Measurements from ENCODE around the gene GALNT2.

Gene GALNT2

DNA sequence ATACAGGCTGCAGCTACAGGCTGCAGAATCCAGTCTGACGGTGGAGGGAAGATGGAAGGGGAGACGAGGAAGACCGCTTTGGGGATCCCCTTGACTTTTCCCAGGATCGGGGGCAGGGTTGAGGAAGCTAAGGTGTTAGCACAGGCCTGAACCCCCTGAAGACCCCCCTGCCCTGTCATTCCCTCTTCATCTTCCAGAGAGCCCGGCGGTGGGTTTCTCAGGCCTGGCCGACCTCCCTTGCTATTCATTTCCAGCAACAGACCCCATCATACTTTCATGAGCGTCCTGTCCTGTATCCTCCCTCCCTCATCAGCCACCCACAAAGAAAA is 247.1 kb downstream of the GALNT2 start:
- no peak for DNase-seq

DNA sequence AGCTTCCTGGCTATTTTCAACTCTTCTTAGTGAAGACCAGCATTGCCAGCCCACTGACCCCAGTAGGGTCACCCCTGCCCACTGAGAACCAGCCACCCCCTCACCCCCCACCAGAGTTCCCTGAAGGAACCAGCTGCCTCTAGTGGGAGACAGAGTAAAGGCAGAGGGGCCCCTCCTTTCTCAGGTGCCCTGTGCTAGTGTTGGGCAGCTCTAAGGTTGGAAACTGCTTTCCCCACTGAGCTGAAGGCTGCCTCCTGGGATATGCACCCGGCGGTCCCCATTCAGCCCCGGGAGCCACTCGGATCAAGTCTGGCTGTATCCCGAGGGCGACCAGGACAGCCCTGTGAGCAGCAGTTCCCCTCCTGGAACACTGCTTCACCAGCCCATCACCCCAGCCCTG is 248.1 kb downstream of the GALNT2 start:
- DNase-seq, result no peak

DNA sequence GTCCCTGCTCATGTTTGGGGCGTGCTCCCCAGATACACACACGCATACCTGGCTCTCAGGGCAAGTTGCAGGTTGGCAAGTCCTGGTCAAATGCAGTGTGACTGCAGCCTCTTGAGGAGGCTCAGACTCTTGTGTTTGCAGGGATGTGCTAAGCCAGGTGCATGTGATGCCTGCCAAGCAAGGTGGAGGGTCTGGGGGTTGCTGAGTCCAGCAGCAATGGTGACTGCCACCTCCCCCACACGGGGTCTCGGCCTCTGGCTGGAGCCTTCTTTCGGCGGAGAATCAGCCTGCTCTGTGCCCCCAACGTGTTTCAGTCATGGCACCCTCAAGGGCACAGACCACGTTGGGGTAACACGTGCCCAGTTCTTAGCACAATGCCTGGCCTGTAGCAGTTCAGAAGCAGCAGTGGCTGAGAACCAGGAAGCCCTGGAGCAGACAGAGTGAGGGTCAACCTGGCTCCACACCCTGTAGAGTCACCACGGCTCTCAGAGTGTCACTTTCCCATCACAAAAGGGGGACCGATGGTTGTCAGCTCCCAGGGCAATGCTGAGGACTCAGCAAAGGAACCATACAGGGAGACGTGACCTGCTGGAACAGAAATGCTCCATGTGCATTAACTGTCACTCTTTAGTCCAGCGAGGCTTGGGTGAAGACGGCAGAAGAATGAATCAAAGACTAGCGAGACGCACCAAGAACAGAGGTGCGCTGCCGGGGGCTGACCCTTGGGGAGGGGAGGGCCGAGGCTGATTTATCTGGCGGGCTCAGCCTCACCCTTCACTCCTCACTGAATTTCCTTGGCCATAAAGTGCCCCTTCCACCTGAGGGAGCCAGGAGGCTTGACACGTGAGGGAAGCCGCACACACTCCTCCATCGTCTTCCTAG is 250.1 kb downstream of the GALNT2 start:
- DNase-seq, result no peak

DNA sequence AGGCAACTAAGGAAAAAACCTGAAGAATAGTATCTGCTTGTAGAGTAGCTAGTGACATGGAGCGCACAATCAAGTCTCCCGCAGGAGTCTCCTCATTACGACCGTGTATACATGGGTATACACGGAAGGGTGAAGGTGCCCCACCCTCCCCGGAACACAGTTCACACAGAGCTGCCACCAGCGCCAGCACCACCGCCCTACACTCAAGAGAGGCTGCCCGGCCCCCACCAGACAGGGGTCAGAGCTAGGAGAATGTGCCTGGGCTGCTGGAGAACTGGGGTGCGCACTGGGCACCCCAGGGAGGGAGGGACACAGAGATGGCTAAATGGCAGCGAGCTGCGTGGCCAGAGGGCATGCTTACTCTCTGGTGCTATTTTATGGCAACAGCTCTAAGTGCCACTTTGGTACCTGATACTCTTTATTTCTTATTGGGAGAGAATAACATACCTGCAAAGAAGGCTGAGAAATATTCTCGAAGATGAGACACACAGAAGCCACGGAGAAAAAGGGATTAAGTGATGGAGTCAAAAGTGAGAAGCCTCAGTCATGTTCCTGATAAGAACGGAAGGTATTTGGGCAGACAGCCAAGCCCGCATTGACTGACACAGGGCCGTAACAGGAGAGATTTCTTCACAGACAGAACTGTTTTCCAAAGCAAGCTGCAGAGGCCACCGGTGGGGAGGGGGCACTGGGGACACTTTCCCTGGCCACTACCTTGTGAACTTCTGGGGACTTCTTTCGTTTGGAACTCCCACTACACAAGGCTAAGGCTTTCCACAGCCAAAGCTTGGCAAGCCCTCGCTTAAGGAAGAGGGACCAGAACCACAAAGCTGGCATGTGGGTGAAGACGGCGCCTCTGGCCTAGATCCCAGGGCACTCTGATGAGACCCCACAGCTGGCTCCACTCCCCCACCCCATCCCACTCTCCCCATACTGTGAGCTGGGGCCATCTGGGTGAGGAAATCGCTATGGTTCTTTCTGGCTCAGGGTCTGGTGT is 251.1 kb downstream of the GALNT2 start:
- no peak for DNase-seq

DNA sequence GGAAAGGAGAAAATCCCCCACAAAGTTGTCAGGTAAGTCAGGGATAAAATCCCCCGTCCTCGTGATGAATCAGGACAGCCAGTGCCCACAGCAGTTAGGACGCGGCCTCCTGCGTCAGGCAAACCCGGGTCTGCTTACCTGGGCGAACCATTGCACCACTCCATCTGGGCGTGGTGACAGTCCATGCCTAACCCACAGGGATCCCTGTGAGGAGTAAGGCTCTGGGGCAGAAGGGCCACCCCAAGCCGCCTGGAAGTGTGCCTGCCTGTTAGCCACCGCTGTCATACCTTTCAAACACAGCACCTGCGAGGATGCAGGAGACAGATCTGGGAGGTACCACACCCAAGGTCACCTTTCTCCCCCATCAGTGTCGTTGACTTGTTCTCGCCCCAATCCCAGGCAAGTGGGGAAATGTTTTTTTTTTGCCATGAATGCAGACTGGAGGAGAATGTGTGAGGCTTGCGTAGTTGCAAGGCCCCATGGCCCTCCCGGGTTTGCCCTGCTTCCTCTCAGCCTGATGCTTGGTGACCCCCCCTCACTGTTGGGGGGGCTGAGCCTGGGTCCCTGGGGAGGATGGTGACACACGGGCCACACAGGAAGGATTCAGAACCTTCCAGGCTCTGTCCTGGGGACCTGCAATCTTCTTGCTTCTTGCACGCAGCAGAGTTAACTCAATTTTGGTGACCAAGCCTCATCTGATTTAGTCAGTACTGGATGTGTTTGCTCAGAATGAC is 252.1 kb downstream of the GALNT2 start:
- no peak for DNase-seq

DNA sequence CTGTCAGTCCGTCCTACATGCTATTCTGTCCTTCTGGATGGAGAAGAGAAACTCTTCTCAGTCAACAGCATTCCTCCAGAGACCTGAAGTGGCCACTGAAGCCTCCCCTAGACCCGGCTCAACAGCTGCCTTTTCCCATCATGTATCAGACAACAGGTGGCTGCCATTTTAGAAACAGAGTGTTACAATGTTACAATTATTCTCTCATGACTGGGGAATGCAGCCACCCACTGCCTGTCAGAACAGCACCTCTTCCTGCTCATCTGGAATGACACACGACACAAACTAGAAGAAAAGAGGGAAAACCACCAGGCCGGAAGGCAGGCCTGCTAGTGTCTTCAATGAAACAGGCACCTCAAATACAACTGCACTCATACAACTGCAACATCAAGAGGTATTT is 253.8 kb downstream of the GALNT2 start:
- DNase-seq, result no peak

DNA sequence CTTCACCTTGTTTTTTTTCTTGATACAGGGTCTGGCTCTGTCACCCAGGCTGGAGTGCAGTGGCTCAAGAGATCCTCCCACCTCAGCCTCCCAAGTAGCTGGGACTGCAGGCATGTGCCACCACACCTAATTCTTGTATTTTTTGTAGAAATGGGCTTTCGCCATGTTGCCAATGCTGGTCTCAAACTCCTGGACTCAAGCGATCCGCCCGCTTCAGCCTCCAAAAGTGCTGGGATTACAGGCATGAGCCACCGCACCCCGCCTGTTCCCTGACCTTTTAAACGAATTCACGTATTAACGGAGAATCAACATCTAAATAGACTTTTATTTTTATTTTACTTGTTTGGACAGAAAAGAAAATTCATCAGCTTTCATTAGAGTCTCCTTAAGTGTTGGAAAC is 254.3 kb downstream of the GALNT2 start:
- no peak for DNase-seq

DNA sequence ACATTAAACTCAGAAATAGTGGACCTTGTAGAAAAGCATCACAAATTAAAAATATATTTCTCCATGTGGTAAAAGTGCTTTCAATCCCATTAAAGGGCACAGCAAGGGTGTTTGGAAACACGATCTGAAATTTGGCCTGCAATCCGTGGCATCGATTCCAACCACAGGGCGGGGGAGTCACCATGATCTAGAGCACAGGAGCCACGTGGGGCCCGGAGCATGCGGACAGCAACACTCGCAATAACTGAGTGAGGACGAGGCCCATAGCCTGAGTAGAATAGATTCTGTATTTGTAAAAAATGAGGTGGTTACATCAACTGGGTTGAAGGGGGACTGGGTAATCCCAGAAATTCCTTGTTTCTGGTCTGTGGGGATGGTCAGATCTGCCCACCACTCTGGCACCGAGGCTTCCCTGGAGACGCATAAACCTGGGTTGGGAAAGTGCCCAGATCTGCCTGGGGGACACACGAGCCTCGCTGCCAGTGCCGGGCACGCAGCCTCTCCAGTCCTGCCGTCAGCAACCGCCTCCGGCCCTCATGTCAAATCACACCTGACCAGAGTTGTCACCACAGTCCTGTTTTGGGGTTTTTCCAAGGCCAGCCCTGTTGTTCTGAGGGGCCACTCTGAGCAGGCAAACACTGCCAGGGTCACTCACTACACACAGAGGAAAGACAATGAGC is 254.8 kb downstream of the GALNT2 start:
- DNase-seq, result no peak

DNA sequence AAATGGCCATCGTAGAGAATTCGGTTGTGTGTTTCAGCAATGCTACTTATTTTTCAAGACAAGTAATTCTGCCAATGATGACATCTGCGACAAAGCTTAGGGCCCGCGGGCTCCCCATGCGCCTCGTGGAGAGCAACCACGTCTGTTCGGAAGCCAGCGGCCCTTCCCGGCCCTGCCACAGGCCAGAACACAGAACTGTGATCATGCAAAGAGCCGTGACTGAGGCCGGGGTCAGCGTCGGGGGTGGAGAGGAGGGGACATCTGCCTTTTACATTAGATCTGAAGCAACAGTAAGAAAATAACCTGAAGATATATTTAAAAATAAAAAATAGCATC is 255.4 kb downstream of the GALNT2 start:
- DNase-seq, result no peak

DNA sequence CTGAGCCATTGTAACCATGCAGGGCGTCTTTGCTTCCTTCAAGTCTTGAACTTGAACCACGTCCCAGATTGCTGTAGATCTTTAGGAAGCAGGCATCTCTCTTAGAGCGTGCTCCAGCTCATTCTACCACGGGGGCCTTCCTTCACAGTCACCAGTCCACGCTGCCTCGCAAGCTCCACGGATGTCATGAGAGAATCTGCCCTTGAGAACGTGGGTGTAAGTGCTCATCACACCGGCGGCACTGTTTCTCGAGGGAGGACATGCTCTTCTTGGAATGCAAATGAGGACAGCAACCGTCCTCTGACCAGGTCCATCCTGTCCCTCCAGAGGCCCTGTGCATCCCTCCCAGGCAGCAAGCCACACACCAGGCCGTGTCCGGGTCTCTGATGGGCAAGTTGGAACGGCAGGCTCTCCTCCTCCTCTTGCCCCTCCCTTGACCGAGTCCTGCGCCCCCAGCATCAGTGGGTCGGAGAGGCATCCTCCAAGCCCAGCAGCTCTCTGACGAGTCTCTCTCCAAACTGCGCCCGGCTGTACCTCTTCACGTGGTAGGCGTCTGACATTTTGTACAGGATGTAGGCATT is 256.0 kb downstream of the GALNT2 start:
- no peak for DNase-seq

DNA sequence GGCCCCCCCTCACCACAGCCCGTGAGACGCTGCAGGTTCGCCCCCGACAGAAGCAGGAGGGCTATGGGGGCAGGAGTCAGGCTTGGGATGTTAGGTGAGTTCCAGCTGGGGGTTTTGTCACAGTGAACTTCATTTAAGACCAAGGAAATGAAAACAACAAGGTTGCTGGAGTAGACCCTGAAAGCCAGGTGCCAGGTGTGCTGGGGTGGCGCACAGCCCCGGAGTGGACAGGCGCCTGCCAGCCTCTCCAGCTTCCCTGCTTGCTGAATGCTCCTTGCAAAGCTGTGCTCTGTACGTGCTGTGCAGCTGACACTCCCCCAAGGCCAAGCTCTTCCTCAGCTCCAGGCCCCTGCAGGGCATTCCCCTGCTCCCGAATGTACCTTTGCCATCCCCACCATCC is 256.6 kb downstream of the GALNT2 start:
- DNase-seq, result no peak

DNA sequence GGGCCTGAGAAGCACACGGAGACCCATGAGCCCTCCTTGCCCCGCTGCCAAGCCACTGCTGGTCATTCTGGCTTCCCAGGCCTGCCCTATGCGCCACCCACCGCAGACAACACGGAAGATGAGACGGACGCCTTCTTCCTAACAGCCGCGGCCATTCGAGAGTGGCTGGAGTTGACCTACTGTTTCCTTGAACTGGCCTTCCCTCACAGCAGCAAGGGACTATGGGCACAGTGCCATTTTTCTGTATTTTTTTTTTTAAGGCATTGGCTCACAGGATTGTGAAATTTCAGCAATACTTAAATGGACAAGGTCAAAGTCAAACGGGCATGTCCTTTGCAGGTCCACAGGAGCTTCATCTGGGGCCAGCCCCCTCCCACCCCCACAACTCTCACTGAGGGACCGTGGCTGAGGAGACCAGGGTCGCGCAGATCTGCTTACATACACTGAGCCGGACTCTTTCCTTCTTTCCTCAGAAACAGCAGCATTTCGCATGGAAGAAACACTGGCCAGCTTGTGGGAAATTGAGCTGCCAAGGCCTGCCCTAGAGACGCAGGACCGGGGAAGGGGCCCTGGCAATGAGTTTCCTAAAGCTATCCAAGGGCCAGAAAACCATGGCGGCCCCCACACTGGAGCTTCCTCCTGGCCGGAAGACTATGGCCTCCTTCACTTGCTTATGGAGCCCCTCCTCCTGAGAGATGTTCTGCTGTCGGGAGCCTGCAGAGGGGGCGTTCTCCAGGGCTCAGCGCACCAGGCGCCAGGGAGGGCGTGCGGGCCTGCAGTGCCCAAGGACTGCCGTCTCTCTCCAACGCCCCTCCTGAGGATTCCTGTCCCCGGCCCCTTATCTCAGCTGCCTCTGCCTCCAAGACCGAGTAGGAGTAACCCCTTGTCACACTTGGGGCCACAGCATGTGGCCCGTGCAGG is 260.2 kb downstream of the GALNT2 start:
- no peak for DNase-seq

DNA sequence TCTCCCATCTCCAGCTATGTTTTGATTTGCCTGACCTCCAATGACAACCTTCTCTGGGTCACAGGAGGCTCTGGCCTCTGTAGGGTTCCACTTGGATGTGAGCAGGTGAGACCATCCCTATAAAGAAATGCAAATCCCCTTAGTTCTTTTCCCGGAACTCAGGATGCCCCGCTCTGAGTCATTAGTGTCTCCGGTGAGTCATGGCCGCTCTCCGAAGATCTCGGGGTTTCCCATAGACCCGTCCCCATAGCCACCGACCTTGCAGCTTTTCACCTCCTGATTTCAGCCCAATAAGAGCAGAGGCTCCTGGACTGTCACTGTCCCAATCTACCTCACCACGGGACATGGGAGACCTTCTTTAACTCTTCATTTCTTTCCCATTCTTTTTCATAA is 260.9 kb downstream of the GALNT2 start:
- DNase-seq, result no peak

DNA sequence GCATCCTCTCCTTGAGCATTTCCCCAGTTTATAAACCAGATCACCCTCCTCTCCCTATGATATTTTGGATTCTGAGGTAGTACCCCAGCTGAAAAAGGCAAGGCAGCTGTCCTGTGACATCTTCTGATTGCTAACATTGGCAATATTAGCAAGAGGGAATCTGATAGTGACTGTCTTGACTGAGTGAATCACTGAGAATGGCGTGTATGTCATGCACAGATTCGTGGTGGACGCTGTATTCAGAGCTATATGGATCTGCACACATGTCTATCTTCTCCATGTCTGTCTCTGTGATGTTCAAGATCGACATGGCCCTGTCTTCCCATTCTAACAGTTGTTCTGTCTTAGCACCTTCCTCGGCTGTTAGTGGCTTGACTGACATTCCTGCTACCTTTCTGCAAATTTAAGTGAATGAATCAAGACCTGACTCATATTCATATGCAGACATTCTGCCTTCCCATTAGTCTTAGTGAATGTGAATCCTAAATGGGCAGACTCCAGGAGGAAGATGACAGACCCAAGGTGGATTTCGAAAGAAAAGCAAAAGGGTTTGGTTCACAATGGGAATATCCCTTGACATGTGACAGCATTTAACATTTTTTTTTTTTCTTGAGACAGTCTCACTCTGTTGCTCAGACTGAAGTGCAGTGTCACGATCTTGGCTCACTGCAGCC is 261.4 kb downstream of the GALNT2 start:
- DNase-seq, result no peak

DNA sequence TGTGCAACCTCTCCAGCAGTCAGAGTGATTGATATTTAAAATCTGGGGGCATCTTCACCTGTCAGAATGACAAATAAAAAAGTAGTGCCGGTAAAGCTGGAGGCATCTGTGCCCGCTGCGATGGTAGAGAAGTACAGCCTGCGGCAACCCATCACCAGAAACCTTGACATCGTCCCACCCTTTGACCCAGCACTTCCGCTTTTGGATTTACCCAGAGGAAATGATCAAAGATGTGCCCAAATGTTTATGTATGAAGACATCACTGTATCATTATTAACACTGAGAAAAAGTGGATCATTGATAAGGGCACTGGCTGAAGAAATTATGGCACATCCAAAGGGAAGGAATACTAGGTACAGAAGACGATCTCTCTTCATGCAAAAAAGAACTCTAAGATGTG is 263.1 kb downstream of the GALNT2 start:
- no peak for DNase-seq
